Left ventricle myocardium inferior (tissue), 1 donor: Measurements from ENCODE around the gene VPS41. TPM values are rescaled to one million over a fixed set of nuclear protein-coding genes. Genes with fewer than 3 reads are reported as not detected.

Experiments
- DNase-seq: peaks from one replicate; pipeline ENCODE4 v3.0.0-alpha.2; 2020
- H3K27ac ChIP-seq: fragments of 200-600 bp; replicated peaks from 2 replicates; pipeline ENCODE4 v1.8.0; 2021
- H3K27me3 ChIP-seq: fragments of 200-600 bp; 2 replicates; pipeline ENCODE4 v1.8.0; 2021; ENCODE audit warnings: low read depth
- H3K36me3 ChIP-seq: fragments of 200-600 bp; 2 replicates; pipeline ENCODE4 v1.8.0; 2021
- H3K4me1 ChIP-seq: fragments of 200-600 bp; 2 replicates; pipeline ENCODE4 v1.8.0; 2021
- H3K4me3 ChIP-seq: fragments of 200-600 bp; 2 replicates; pipeline ENCODE4 v1.8.0; 2021; ENCODE audit warnings: mild to moderate bottlenecking, moderate library complexity
- H3K9me3 ChIP-seq: fragments of 200-600 bp; replicated peaks from 2 replicates; pipeline ENCODE4 v1.8.0; 2021
- intact Hi-C: fragments of 100-400 bp; cut with micrococcal nuclease; formaldehyde crosslinking; loops from one replicate; pipeline ENCODE4 v1.11.0; 2022
- total RNA-seq: library from RNA; stranded (reverse); fragmentation: NEBNext Ultra II Directional; extraction: Animal tissue kit (Norgen Biotek cat#: 25700); gene quantifications from one replicate; pipeline ENCODE4 v1.2.1, GENCODE V29; 2021
- TF ChIP-seq, protein P1 (sequence below): fragments of 200-600 bp; IDR thresholded peaks from 2 replicates; pipeline ENCODE4 v1.8.0; 2021; ENCODE audit warnings: antibody characterized with exemption, mild to moderate bottlenecking, borderline replicate concordance
- donor health status: DM: no; HTN: yes; CAD: no; lungs with severe emphysema.

Gene VPS41
- total RNA-seq, 1 donor from 2014 or later = 43.7 TPM

DNA sequence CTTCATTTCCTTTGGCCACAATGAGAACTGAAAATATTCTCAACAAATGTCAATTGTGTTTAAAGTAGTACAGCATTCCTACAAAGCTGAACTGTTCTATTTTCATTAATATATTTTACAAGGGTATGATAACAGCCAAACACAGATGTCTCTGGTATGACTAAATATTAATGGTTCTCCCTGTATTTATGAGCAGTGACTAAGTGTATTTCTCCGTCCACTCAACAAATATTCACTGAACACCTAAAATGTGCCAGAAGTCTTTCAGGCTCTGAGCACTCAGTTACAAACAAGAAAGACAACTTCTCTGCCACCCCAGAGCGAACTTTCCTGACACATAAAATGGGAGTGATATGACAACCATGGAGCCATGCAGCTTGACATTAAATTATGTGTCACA is 135.6 kb downstream of the VPS41 start:
- TF ChIP-seq, protein P1, sequence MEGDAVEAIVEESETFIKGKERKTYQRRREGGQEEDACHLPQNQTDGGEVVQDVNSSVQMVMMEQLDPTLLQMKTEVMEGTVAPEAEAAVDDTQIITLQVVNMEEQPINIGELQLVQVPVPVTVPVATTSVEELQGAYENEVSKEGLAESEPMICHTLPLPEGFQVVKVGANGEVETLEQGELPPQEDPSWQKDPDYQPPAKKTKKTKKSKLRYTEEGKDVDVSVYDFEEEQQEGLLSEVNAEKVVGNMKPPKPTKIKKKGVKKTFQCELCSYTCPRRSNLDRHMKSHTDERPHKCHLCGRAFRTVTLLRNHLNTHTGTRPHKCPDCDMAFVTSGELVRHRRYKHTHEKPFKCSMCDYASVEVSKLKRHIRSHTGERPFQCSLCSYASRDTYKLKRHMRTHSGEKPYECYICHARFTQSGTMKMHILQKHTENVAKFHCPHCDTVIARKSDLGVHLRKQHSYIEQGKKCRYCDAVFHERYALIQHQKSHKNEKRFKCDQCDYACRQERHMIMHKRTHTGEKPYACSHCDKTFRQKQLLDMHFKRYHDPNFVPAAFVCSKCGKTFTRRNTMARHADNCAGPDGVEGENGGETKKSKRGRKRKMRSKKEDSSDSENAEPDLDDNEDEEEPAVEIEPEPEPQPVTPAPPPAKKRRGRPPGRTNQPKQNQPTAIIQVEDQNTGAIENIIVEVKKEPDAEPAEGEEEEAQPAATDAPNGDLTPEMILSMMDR = no peak
- intact Hi-C loops = no loop called here
- no peak for DNase-seq
- Histone ChIP-seq H3K4me3 (no peak overlapping the region), H3K9me3 (no peaks in the 10 kb centered on the region), H3K4me1 (no peaks in the 10 kb centered on the region), H3K36me3 (peaks cover 66% of the 10 kb centered on the region), H3K27me3 (no peaks in the 10 kb centered on the region), H3K27ac (no peak overlapping the region)

DNA sequence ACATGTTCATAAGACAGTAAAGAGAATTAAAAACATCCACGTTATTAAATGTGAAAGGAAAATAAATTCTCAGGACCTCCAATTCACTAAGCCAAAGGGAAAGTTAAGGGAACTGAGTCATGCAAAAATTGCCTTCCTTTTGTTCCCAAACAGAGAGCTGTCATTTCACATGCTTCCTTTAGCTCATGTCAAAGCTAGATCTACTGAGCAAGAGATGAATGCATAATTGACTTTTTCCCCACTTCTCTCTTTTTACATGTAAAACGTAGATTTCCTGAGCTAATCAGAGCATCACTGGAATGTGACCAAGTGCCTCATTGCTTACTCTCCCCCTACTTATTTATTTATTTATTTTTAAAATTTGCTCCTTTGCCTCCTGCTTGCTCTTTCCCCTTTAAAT is 148.8 kb downstream of the VPS41 start:
- TF ChIP-seq, protein P1 = no peak
- Histone ChIP-seq H3K36me3 (peaks cover 30% of the 10 kb centered on the region), H3K27me3 (no peaks in the 10 kb centered on the region), H3K27ac (no peak overlapping the region), H3K4me3 (no peak overlapping the region), H3K9me3 (no peaks in the 10 kb centered on the region), H3K4me1 (no peaks in the 10 kb centered on the region)
- no peak for DNase-seq
- intact Hi-C loops = no loop called here

DNA sequence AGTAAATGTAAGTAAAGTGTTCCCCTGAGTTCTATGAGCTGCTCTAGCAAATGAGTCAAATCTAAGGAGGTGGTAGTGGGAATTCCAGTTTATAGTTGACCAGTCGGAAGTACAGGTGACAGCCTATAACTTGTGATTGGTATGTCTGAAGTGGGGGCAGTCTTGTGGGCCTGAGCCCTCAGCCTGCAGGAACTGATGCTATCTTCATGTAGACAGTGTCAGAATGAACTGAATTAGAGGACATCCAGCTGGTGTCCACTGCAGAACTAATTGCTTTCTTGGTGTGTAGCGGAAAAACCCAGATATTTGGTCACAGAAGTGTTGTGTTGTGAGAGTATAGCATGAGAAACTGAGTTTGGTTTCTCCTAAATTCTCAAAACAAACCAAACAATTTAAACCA is 150.0 kb downstream of the VPS41 start:
- H3K4me1 ChIP-seq = no peaks in the 10 kb centered on the region
- TF ChIP-seq, protein P1 = no peak
- no peak overlapping the region for H3K4me3 ChIP-seq
- intact Hi-C loops = no loop called here
- H3K27ac ChIP-seq = no peak overlapping the region
- DNase-seq = no peak
- H3K9me3 ChIP-seq = no peaks in the 10 kb centered on the region
- no peaks in the 10 kb centered on the region for H3K27me3 ChIP-seq
- peaks cover 31% of the 10 kb centered on the region for H3K36me3 ChIP-seq

DNA sequence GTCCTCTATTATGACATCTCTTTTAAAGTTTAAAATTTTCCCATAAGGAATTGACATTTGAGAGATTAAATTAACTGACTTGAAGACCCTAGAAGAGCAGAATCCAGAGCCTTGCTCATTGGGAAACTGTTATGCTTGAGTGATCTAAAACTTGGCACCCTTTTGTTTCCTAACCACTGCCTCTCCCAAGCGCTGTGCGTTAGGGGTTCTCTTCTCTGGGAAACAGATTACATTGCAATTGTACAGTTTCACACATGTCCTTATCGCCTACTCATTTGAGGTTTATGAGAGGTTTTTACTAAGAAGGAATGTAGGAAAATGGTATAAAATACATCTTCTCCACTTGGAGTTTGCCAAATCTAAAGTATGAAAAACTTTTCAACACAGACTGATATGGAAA is 151.1 kb downstream of the VPS41 start:
- no peaks in the 10 kb centered on the region for H3K27me3 ChIP-seq
- TF ChIP-seq, protein P1 = no peak
- no peak overlapping the region for H3K27ac ChIP-seq
- H3K4me1 ChIP-seq = peaks cover 5% of the 10 kb centered on the region
- no peak overlapping the region for H3K4me3 ChIP-seq
- DNase-seq = no peak
- H3K36me3 ChIP-seq = peaks cover 31% of the 10 kb centered on the region
- no peaks in the 10 kb centered on the region for H3K9me3 ChIP-seq
- intact Hi-C loops = no loop called here

DNA sequence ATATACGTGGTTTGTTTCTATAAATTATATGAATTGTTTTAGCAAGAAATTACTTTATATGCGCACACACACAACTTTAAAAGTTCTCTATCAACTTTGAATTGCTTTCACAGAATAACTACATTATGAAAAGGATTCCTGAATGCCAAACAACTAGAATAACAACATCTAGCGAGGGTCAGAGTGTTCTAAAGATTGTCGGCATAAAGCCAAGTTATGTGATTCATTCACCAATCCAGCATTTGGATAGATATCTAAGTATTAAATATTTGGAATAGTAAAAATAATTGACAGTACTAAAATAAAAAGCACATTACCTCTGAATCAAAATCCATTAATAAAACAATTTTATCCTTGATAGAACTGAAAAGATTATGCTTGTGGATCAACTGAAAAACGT is 152.5 kb downstream of the VPS41 start:
- Histone ChIP-seq H3K27ac (no peak overlapping the region), H3K9me3 (no peaks in the 10 kb centered on the region), H3K36me3 (peaks cover 26% of the 10 kb centered on the region), H3K4me1 (peaks cover 5% of the 10 kb centered on the region), H3K4me3 (no peak overlapping the region), H3K27me3 (no peaks in the 10 kb centered on the region)
- no peak for DNase-seq
- intact Hi-C loops = no loop called here
- TF ChIP-seq, protein P1 = no peak

DNA sequence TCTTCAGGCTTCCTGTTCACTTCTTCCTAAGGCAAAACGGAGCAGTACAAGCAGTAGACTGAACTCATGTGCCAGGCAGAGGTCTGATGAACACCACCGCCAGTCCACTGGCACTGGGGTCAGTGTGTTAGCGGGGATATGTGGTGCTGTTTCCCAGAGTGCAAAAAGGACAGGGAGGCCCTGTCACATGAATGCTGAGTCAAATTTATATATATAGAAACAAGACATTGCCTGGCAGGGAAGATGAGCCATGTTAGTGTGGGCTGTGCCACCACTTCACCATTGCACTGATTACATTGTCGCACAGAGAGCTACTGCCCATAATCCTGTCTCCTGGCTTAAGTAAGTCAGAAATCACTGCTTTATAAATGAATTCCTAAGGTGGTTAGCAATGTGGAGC is 155.6 kb downstream of the VPS41 start:
- DNase-seq = peak; percentile 19
- H3K4me3 ChIP-seq = peak overlapping the region; percentile 8
- peaks cover 29% of the 10 kb centered on the region for H3K36me3 ChIP-seq
- intact Hi-C loops = no loop called here
- peak overlapping the region; percentile 74 for H3K27ac ChIP-seq
- H3K27me3 ChIP-seq = no peaks in the 10 kb centered on the region
- TF ChIP-seq, protein P1 = no peak
- H3K4me1 ChIP-seq = peaks cover 5% of the 10 kb centered on the region
- no peaks in the 10 kb centered on the region for H3K9me3 ChIP-seq
